Chondrocyte (in vitro differentiated cells): Measurements from ENCODE around the gene TTC38. TPM values are rescaled to one million over a fixed set of nuclear protein-coding genes. Genes with fewer than 3 reads are reported as not detected.
"Not testable (repeated sequence)": the region's sequence is repeated elsewhere in the genome, so short reads cannot be mapped to it uniquely, and the experiment has no call there.

ENCODE experiments used
- DNase-seq: peaks from one replicate; pipeline ENCODE4 v3.0.0; 2021; ENCODE audit warnings: mixed read lengths, low spot score
- H3K27ac Mint-ChIP-seq: one replicate; pipeline ENCODE4 v1.8.0; 2021; ENCODE audit warnings: mild to moderate bottlenecking, moderate library complexity, mixed read lengths; ENCODE audit not compliant: unreplicated experiment
- H3K27me3 Mint-ChIP-seq: 2 replicates; pipeline ENCODE4 v1.8.0; 2021; ENCODE audit warnings: low read depth, mixed read lengths
- H3K36me3 Mint-ChIP-seq: 2 replicates; pipeline ENCODE4 v1.8.0; 2021; ENCODE audit warnings: low read depth, mixed read lengths
- H3K4me1 Mint-ChIP-seq: 2 replicates; pipeline ENCODE4 v1.8.0; 2021; ENCODE audit warnings: low read depth, mild to moderate bottlenecking, mixed read lengths
- H3K4me3 Mint-ChIP-seq: one replicate; pipeline ENCODE4 v1.8.0; 2021; ENCODE audit warnings: mild to moderate bottlenecking, moderate library complexity, mixed read lengths; ENCODE audit not compliant: unreplicated experiment
- H3K9me3 Mint-ChIP-seq: 2 replicates; pipeline ENCODE4 v1.8.0; 2021; ENCODE audit warnings: low read depth, mixed read lengths
- CTCF ChIP-seq: fragments of 200-600 bp; sonication (generic); IDR thresholded peaks from 2 replicates; pipeline ENCODE4 v1.5.0; 2021; ENCODE audit warnings: antibody characterized with exemption, mild to moderate bottlenecking, moderate library complexity
- total RNA-seq: library from RNA; stranded (reverse); gene quantifications from 3 replicates; pipeline ENCODE4 v1.2.1, GENCODE V29; 2021

Gene TTC38
- total RNA-seq, 1 donor from 2014 or later = 13.8 TPM

GRCh38 chr22:46260038-46260437, 7.8 kb upstream of the TTC38 start:
- peaks cover 17% of the 10 kb centered on the region for H3K36me3 Mint-ChIP-seq
- DNase-seq = no peak
- peaks cover 11% of the 10 kb centered on the region for H3K27me3 Mint-ChIP-seq
- TF ChIP-seq CTCF = no peak
- peaks cover 52% of the 10 kb centered on the region for H3K9me3 Mint-ChIP-seq
- no peak overlapping the region for H3K27ac Mint-ChIP-seq
- H3K4me3 Mint-ChIP-seq = no peak overlapping the region
- H3K4me1 Mint-ChIP-seq = peaks cover 2% of the 10 kb centered on the region

GRCh38 chr22:46262449-46263215, 5.2 kb upstream of the TTC38 start:
- Mint-ChIP-seq H3K4me3 (no peak overlapping the region), H3K27ac (no peak overlapping the region), H3K27me3 (peaks cover 11% of the 10 kb centered on the region), H3K36me3 (peaks cover 13% of the 10 kb centered on the region), H3K4me1 (peaks cover 9% of the 10 kb centered on the region), H3K9me3 (peaks cover 39% of the 10 kb centered on the region)
- TF ChIP-seq CTCF = peak; percentile 50
- no peak for DNase-seq

DNA sequence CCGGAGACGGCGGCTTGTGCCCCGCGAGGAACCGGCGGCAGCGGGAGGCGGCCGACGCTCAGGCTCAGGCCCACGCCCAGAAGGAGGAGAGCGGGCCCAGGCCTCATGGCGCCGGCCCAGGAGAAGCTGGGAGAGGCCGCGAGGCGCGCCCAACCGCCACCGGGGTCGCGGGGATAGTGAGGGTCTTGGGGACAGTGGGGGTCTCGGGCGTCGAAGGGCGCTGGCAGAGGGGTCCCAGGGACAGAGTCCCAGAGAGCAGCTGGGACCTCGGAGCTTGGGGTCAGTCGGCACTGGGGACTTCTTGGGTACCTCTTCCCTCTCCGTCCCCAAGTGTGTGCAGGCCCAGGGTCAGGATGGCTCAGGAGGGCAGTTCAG, 4.6 kb upstream of the TTC38 start, which contains the start of gene PKDREJ:
PKDREJ (minus strand) TSS at position 128 of the 375 bp plus-strand sequence; CDS start at position 107, 21 bp downstream.
- Mint-ChIP-seq H3K4me1 (peaks cover 12% of the 10 kb centered on the region), H3K36me3 (peaks cover 11% of the 10 kb centered on the region), H3K27ac (no peak within 1 kb of the TSS), H3K9me3 (peaks cover 34% of the 10 kb centered on the region), H3K27me3 (peaks cover 11% of the 10 kb centered on the region), H3K4me3 (peak within 1 kb of the TSS; percentile 36)
- no peak for DNase-seq
- no peak for TF ChIP-seq CTCF

DNA sequence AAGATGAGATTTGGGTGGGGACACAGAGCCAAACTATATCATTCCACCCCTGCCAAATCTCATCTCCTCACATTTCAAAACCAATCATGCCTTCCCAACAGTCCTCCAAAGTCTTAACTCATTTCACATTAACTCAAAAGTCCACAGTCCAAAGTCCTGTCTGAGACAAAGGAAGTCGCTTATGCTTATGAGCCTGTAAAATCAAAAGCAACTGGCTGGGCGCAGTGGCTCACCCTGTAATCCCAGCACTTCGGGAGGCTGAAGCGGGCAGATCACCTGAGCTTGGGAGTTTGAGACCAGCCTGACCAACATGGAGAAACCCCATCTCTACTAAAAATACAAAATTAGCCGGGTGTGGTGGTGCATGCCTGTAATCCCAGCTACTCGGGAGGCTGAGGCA, 3.3 kb upstream of the TTC38 start:
- H3K27me3 Mint-ChIP-seq = peaks cover 11% of the 10 kb centered on the region
- not testable (repeated sequence) for H3K36me3 Mint-ChIP-seq, H3K27ac Mint-ChIP-seq, DNase-seq, H3K4me3 Mint-ChIP-seq
- H3K9me3 Mint-ChIP-seq = peaks cover 21% of the 10 kb centered on the region
- peaks cover 22% of the 10 kb centered on the region for H3K4me1 Mint-ChIP-seq

GRCh38 chr22:46265627-46266026, 2.2 kb upstream of the TTC38 start:
- H3K9me3 Mint-ChIP-seq = peaks cover 13% of the 10 kb centered on the region
- H3K4me3 Mint-ChIP-seq, H3K36me3 Mint-ChIP-seq, H3K27ac Mint-ChIP-seq, H3K27me3 Mint-ChIP-seq, DNase-seq: not testable (repeated sequence)
- H3K4me1 Mint-ChIP-seq = peaks cover 25% of the 10 kb centered on the region

- no peak overlapping the region for H3K27ac Mint-ChIP-seq
- H3K9me3 Mint-ChIP-seq = no peaks in the 10 kb centered on the region
- TF ChIP-seq CTCF = no peak
- no peaks in the 10 kb centered on the region for H3K27me3 Mint-ChIP-seq
- H3K4me3 Mint-ChIP-seq = peak overlapping the region; percentile 10
- peaks cover 5% of the 10 kb centered on the region for H3K36me3 Mint-ChIP-seq
- H3K4me1 Mint-ChIP-seq = peaks cover 23% of the 10 kb centered on the region
- DNase-seq = no peak
These were observed 1.8 kb downstream of the TTC38 start for GRCh38 chr22:46269564-46269963.
